Adipocyte (in vitro differentiated cells): ENCODE data around the gene EFL1.

ENCODE experiments used
- DNase-seq: peaks from one replicate; pipeline ENCODE4 v3.0.0-alpha.2; 2015; ENCODE audit warnings: low read depth
- H3K27me3 ChIP-seq: replicated peaks from 2 replicates; pipeline ENCODE4 v1.7.0; 2013; ENCODE audit warnings: mild to moderate bottlenecking, low read length, moderate library complexity; ENCODE audit not compliant: control insufficient read depth, insufficient read depth
- H3K36me3 ChIP-seq: 2 replicates; pipeline ENCODE4 v1.7.0; 2013; ENCODE audit warnings: low read length, mild to moderate bottlenecking, moderate library complexity; ENCODE audit not compliant: control insufficient read depth, insufficient read depth, severe bottlenecking
- H3K4me1 ChIP-seq: 2 replicates; pipeline ENCODE4 v1.7.0; 2013; ENCODE audit warnings: mild to moderate bottlenecking, low read length, moderate library complexity; ENCODE audit not compliant: control insufficient read depth, insufficient read depth
- H3K4me3 ChIP-seq: 2 replicates; pipeline ENCODE4 v1.7.0; 2013; ENCODE audit warnings: mild to moderate bottlenecking, low read length, moderate library complexity
- H3K9ac ChIP-seq: 2 replicates; pipeline ENCODE4 v1.7.0; 2013; ENCODE audit warnings: mild to moderate bottlenecking, low read length, moderate library complexity
- H3K9me3 ChIP-seq: 2 replicates; pipeline ENCODE4 v1.7.0; 2013; ENCODE audit warnings: mild to moderate bottlenecking, low read length, moderate library complexity; ENCODE audit not compliant: control insufficient read depth

Gene EFL1

GRCh38 chr15:82095803-82096202 is 166.7 kb downstream of the EFL1 start:
- H3K4me3 ChIP-seq, result no peak overlapping the region
- no peaks in the 10 kb centered on the region for H3K4me1 ChIP-seq
- H3K27me3 ChIP-seq, result peaks cover 8% of the 10 kb centered on the region
- H3K9ac ChIP-seq, result no peak overlapping the region
- no peaks in the 10 kb centered on the region for H3K9me3 ChIP-seq
- no peaks in the 10 kb centered on the region for H3K36me3 ChIP-seq
- DNase-seq, result no peak

- Histone ChIP-seq H3K27me3 (peaks cover 9% of the 10 kb centered on the region), H3K4me1 (no peaks in the 10 kb centered on the region), H3K36me3 (no peaks in the 10 kb centered on the region), H3K9ac (no peak overlapping the region), H3K9me3 (no peaks in the 10 kb centered on the region), H3K4me3 (no peak overlapping the region)
- peak; percentile 92 for DNase-seq
Observed at GRCh38 chr15:82093774-82094211, 168.7 kb downstream of the EFL1 start.

GRCh38 chr15:82093325-82093724 is 169.2 kb downstream of the EFL1 start:
- DNase-seq, result no peak
- H3K4me1 ChIP-seq, result no peaks in the 10 kb centered on the region

GRCh38 chr15:82091636-82092140 is 170.8 kb downstream of the EFL1 start:
- no peak overlapping the region for H3K4me3 ChIP-seq
- H3K9me3 ChIP-seq, result no peaks in the 10 kb centered on the region
- H3K27me3 ChIP-seq, result peaks cover 17% of the 10 kb centered on the region
- no peak for DNase-seq
- no peaks in the 10 kb centered on the region for H3K36me3 ChIP-seq
- no peak overlapping the region for H3K9ac ChIP-seq
- H3K4me1 ChIP-seq, result no peaks in the 10 kb centered on the region

More at GRCh38 chr15:82093325-82093724, 169.2 kb downstream of the EFL1 start:
- Histone ChIP-seq H3K9ac (no peak overlapping the region), H3K27me3 (peaks cover 12% of the 10 kb centered on the region), H3K4me3 (no peak overlapping the region), H3K9me3 (no peaks in the 10 kb centered on the region), H3K36me3 (no peaks in the 10 kb centered on the region)

GRCh38 chr15:82086243-82086995 is 176.1 kb downstream of the EFL1 start:
- Histone ChIP-seq H3K4me3 (no peak overlapping the region), H3K9me3 (no peaks in the 10 kb centered on the region), H3K9ac (no peak overlapping the region), H3K27me3 (peaks cover 32% of the 10 kb centered on the region), H3K4me1 (no peaks in the 10 kb centered on the region), H3K36me3 (no peaks in the 10 kb centered on the region)
- DNase-seq, result no peak

- H3K4me3 ChIP-seq, result no peak overlapping the region
- H3K4me1 ChIP-seq, result no peaks in the 10 kb centered on the region
- H3K27me3 ChIP-seq, result peaks cover 37% of the 10 kb centered on the region
- peak; percentile 84 for DNase-seq
- no peaks in the 10 kb centered on the region for H3K9me3 ChIP-seq
- H3K36me3 ChIP-seq, result no peaks in the 10 kb centered on the region
- H3K9ac ChIP-seq, result no peak overlapping the region
Observed at GRCh38 chr15:82081914-82082762, 180.4 kb downstream of the EFL1 start.

GRCh38 chr15:82080774-82081173 is 181.8 kb downstream of the EFL1 start:
- Histone ChIP-seq H3K9me3 (no peaks in the 10 kb centered on the region), H3K36me3 (no peaks in the 10 kb centered on the region), H3K9ac (no peak overlapping the region), H3K27me3 (peaks cover 30% of the 10 kb centered on the region), H3K4me3 (no peak overlapping the region), H3K4me1 (no peaks in the 10 kb centered on the region)
- DNase-seq, result no peak
